ENCODE data around the gene SEC61A2.

DNA sequence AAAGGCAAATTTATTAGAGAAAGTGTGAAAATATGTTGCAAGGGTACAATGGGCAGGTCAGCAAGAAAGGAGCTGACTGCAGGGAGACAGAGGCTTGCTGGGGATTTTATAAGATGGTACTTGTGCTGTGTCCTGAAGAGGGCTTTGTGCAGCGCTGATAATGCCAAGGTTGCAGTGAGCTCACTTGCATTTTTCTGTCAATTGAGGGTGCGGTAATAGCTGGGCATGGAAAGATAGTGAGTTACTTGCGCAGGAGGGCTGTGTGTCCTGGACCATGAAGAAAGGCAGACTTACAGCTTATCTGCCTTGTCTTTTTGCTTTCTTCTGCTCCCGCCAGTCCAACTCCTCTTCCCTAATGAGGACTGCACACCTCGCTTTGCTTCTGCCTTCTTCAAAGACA lies 79.0 kb downstream of the SEC61A2 start:
- TF ChIP-seq, protein P1, sequence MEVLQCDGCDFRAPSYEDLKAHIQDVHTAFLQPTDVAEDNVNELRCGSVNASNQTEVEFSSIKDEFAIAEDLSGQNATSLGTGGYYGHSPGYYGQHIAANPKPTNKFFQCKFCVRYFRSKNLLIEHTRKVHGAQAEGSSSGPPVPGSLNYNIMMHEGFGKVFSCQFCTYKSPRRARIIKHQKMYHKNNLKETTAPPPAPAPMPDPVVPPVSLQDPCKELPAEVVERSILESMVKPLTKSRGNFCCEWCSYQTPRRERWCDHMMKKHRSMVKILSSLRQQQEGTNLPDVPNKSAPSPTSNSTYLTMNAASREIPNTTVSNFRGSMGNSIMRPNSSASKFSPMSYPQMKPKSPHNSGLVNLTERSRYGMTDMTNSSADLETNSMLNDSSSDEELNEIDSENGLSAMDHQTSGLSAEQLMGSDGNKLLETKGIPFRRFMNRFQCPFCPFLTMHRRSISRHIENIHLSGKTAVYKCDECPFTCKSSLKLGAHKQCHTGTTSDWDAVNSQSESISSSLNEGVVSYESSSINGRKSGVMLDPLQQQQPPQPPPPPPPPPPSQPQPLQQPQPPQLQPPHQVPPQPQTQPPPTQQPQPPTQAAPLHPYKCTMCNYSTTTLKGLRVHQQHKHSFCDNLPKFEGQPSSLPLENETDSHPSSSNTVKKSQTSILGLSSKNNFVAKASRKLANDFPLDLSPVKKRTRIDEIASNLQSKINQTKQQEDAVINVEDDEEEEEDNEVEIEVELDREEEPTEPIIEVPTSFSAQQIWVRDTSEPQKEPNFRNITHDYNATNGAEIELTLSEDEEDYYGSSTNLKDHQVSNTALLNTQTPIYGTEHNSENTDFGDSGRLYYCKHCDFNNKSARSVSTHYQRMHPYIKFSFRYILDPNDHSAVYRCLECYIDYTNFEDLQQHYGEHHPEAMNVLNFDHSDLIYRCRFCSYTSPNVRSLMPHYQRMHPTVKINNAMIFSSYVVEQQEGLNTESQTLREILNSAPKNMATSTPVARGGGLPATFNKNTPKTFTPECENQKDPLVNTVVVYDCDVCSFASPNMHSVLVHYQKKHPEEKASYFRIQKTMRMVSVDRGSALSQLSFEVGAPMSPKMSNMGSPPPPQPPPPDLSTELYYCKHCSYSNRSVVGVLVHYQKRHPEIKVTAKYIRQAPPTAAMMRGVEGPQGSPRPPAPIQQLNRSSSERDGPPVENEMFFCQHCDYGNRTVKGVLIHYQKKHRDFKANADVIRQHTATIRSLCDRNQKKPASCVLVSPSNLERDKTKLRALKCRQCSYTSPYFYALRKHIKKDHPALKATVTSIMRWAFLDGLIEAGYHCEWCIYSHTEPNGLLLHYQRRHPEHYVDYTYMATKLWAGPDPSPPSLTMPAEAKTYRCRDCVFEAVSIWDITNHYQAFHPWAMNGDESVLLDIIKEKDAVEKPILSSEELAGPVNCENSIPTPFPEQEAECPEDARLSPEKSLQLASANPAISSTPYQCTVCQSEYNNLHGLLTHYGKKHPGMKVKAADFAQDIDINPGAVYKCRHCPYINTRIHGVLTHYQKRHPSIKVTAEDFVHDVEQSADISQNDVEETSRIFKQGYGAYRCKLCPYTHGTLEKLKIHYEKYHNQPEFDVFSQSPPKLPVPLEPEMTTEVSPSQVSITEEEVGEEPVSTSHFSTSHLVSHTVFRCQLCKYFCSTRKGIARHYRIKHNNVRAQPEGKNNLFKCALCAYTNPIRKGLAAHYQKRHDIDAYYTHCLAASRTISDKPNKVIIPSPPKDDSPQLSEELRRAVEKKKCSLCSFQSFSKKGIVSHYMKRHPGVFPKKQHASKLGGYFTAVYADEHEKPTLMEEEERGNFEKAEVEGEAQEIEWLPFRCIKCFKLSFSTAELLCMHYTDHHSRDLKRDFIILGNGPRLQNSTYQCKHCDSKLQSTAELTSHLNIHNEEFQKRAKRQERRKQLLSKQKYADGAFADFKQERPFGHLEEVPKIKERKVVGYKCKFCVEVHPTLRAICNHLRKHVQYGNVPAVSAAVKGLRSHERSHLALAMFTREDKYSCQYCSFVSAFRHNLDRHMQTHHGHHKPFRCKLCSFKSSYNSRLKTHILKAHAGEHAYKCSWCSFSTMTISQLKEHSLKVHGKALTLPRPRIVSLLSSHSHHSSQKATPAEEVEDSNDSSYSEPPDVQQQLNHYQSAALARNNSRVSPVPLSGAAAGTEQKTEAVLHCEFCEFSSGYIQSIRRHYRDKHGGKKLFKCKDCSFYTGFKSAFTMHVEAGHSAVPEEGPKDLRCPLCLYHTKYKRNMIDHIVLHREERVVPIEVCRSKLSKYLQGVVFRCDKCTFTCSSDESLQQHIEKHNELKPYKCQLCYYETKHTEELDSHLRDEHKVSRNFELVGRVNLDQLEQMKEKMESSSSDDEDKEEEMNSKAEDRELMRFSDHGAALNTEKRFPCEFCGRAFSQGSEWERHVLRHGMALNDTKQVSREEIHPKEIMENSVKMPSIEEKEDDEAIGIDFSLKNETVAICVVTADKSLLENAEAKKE (CRISPR knock-in tag; IDR thresholded peaks at IDR 0.05): no peak
- TF ChIP-seq, protein P2, sequence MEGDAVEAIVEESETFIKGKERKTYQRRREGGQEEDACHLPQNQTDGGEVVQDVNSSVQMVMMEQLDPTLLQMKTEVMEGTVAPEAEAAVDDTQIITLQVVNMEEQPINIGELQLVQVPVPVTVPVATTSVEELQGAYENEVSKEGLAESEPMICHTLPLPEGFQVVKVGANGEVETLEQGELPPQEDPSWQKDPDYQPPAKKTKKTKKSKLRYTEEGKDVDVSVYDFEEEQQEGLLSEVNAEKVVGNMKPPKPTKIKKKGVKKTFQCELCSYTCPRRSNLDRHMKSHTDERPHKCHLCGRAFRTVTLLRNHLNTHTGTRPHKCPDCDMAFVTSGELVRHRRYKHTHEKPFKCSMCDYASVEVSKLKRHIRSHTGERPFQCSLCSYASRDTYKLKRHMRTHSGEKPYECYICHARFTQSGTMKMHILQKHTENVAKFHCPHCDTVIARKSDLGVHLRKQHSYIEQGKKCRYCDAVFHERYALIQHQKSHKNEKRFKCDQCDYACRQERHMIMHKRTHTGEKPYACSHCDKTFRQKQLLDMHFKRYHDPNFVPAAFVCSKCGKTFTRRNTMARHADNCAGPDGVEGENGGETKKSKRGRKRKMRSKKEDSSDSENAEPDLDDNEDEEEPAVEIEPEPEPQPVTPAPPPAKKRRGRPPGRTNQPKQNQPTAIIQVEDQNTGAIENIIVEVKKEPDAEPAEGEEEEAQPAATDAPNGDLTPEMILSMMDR (conservative IDR thresholded peaks at IDR 0.05; ENCODE audit: low read depth in 2 of 2): no peak
- TF ChIP-seq EZH2 (IDR thresholded peaks at IDR 0.05; ENCODE audit: low read depth, unreplicated experiment) (no peak), EZH2phosphoT487 (IDR thresholded peaks at IDR 0.05; ENCODE audit: unreplicated experiment) (no peak)

All from GM23338 (cell line).